Measurements from ENCODE around the gene C11orf52. TPM values are rescaled to one million over a fixed set of nuclear protein-coding genes. Genes with fewer than 3 reads are reported as not detected.

The C11orf52 gene
- total RNA-seq, 1 experiment from 2014 or later: 4.0 TPM

- H3K23ac ChIP-seq (ENCODE audit: insufficient read length, low read depth, low read length): no peak overlapping the region
- no peak overlapping the region for H3K4ac ChIP-seq (ENCODE audit: low read depth, low read length)
- H2BK15ac ChIP-seq (ENCODE audit: low read depth, low read length): no peak overlapping the region
- H3K9ac ChIP-seq (ENCODE audit: extremely low read depth, insufficient read length, low read length): no peak overlapping the region
- H3K36me3 Mint-ChIP-seq (ENCODE audit: insufficient read depth in 1 of 3, low read depth in 3 of 3): peaks cover 0 to 8% (median 8%) of the 10 kb centered on the region in 3 experiments; a peak in 5 of 7 replicates
- H3K27me3 ChIP-seq (ENCODE audit: insufficient read depth, low read length): no peaks in the 10 kb centered on the region; the same call in 1 of the 2 replicates
- no peak overlapping the region for H3K27ac ChIP-seq (ENCODE audit: insufficient read length, low read depth, low read length)
- H2AK5ac ChIP-seq (ENCODE audit: insufficient read length, low read length): no peak overlapping the region
- no peak overlapping the region for H3T11ph ChIP-seq (ENCODE audit: low read length)
- no peaks in the 10 kb centered on the region for H4K20me1 ChIP-seq (ENCODE audit: control insufficient read depth, insufficient read depth, insufficient read length)
- H3K56ac ChIP-seq (ENCODE audit: insufficient read length, low read depth, low read length): no peak overlapping the region
- H2BK12ac ChIP-seq (ENCODE audit: insufficient read length, low read depth, low read length): no peak overlapping the region
- no peak overlapping the region for H2BK120ac ChIP-seq (ENCODE audit: low read depth, low read length, poor library complexity, severe bottlenecking)
- no peak overlapping the region for H4K91ac ChIP-seq (ENCODE audit: insufficient read length, low read depth, low read length)
- no peak overlapping the region for H3K27ac Mint-ChIP-seq
- DNase-seq: no peak
- H4K8ac ChIP-seq (replicated peaks; ENCODE audit: insufficient read length, low read depth, low read length): no peak overlapping the region
- no peak overlapping the region for H3K14ac ChIP-seq (ENCODE audit: insufficient read depth, low read length)
- H3K4me1 ChIP-seq (ENCODE audit: insufficient read depth, low read length): no peaks in the 10 kb centered on the region
- H2AFZ ChIP-seq (ENCODE audit: low read length): no peak overlapping the region
- WGBS (ENCODE audit: extremely low coverage, insufficient read length, low lambda C conversion rate): no CpG with 5 or more reads among the region's 3 CpGs
- no peaks in the 10 kb centered on the region for H3K23me2 ChIP-seq (ENCODE audit: insufficient read length, low read depth, low read length, poor library complexity, severe bottlenecking)
- H3K27me3 Mint-ChIP-seq (ENCODE audit: low read depth): no peaks in the 10 kb centered on the region
- no peaks in the 10 kb centered on the region for H3K79me2 ChIP-seq (ENCODE audit: insufficient read depth, low read length)
- no peaks in the 10 kb centered on the region for H3K79me1 ChIP-seq (ENCODE audit: insufficient read depth, low read depth, low read length, poor library complexity, severe bottlenecking)
- H3K4me3 Mint-ChIP-seq: no peak overlapping the region
- no peaks in the 10 kb centered on the region for H3K4me1 Mint-ChIP-seq
- H3K9me3 Mint-ChIP-seq: peaks cover 6 to 12% of the 10 kb centered on the region in 2 experiments; a peak in 3 of 5 replicates
- no peak overlapping the region for H2BK20ac ChIP-seq (ENCODE audit: low read depth, low read length, poor library complexity, severe bottlenecking)
- TF ChIP-seq CTCF (conservative IDR thresholded peaks at IDR 0.05): no peak
- no peak overlapping the region for H2BK5ac ChIP-seq (ENCODE audit: insufficient read length, low read length)
- H3K9me3 ChIP-seq (ENCODE audit: control insufficient read depth, low read depth, low read length): no peaks in the 10 kb centered on the region
- no peak overlapping the region for H3K18ac ChIP-seq (ENCODE audit: insufficient read length, low read depth, low read length)
- H3K4me2 ChIP-seq (ENCODE audit: insufficient read depth, insufficient read length, low read length): no peak overlapping the region
- no peak overlapping the region for H4K5ac ChIP-seq (ENCODE audit: insufficient read length, low read depth, low read length)
Observed at GRCh38 chr11:111951565-111951964, 32.9 kb downstream of the C11orf52 start.

Data from H9 (cell line).